ENCODE measurements around the gene AAK1. TPM values are rescaled to one million over a fixed set of nuclear protein-coding genes. Genes with fewer than 3 reads are reported as not detected.

The AAK1 gene
- total and polyA plus RNA-seq, 2 experiments from 2014 or later: 39.0 to 52.4 TPM

- H3K36me3 Mint-ChIP-seq (ENCODE audit: low read depth): no peaks in the 10 kb centered on the region
- no peak for ATAC-seq
- H4K20me1 ChIP-seq (replicated peaks; ENCODE audit: insufficient read depth): no peaks in the 10 kb centered on the region
- no peak overlapping the region for H3K4me2 ChIP-seq
- no peak overlapping the region for H2AFZ ChIP-seq
- no peaks in the 10 kb centered on the region for H3K9me2 ChIP-seq (ENCODE audit: insufficient read depth)
- no peak overlapping the region for H3K4me3 Mint-ChIP-seq
- H3K4me3 ChIP-seq: no peak overlapping the region
- no peaks in the 10 kb centered on the region for H3K4me1 Mint-ChIP-seq
- no peaks in the 10 kb centered on the region for H3F3A ChIP-seq (replicated peaks; ENCODE audit: low read depth)
- no peak for DNase-seq (ENCODE audit: low spot score)
- no peaks in the 10 kb centered on the region for H3K27me3 ChIP-seq (ENCODE audit: insufficient read depth)
- peaks cover 4% of the 10 kb centered on the region; the same call in 1 of the 2 replicates for H3K79me2 ChIP-seq (replicated peaks; ENCODE audit: insufficient read depth)
- no peaks in the 10 kb centered on the region for H3K36me3 ChIP-seq (ENCODE audit: insufficient read depth)
- TF ChIP-seq EZH2phosphoT487 (IDR thresholded peaks at IDR 0.05; ENCODE audit: unreplicated experiment) (no peak), REST (IDR thresholded peaks at IDR 0.05; ENCODE audit: unreplicated experiment) (no peak), POLR2AphosphoS5 (IDR thresholded peaks at IDR 0.05; ENCODE audit: low read depth) (no peak), CTCF (conservative IDR thresholded peaks at IDR 0.05; ENCODE audit: low read depth in 2 of 2) (no peak), ZNF331 (CRISPR knock-in tag; IDR thresholded peaks at IDR 0.05; ENCODE audit: low read depth) (no peak), NANOG (IDR thresholded peaks at IDR 0.05; ENCODE audit: borderline replicate concordance) (no peak)
- H3K4me1 ChIP-seq (ENCODE audit: insufficient read depth): no peaks in the 10 kb centered on the region
- H3K9me3 Mint-ChIP-seq: no peaks in the 10 kb centered on the region
- H3K27ac Mint-ChIP-seq: no peak overlapping the region
- peaks cover 2% of the 10 kb centered on the region for H3K27me3 Mint-ChIP-seq (ENCODE audit: insufficient read depth, low read depth, poor library complexity)
- H3K27ac ChIP-seq (ENCODE audit: low read depth): no peak overlapping the region
Observed at GRCh38 chr2:69597105-69597504, 46.4 kb downstream of the AAK1 start.

- H3K27me3 Mint-ChIP-seq (ENCODE audit: insufficient read depth, low read depth, poor library complexity): peaks cover 2% of the 10 kb centered on the region
- H2AFZ ChIP-seq: no peak overlapping the region
- no peaks in the 10 kb centered on the region for H3K27me3 ChIP-seq (ENCODE audit: insufficient read depth)
- no peak overlapping the region for H3K4me2 ChIP-seq
- H3K27ac ChIP-seq (ENCODE audit: low read depth): no peak overlapping the region
- no peaks in the 10 kb centered on the region for H3F3A ChIP-seq (replicated peaks; ENCODE audit: low read depth)
- H3K36me3 ChIP-seq (ENCODE audit: insufficient read depth): no peaks in the 10 kb centered on the region
- ATAC-seq (no peak), DNase-seq (ENCODE audit: low spot score) (no peak)
- no peaks in the 10 kb centered on the region for H3K36me3 Mint-ChIP-seq (ENCODE audit: low read depth)
- no peaks in the 10 kb centered on the region for H3K4me1 ChIP-seq (ENCODE audit: insufficient read depth)
- no peak overlapping the region for H3K27ac Mint-ChIP-seq
- H3K9me3 Mint-ChIP-seq: no peaks in the 10 kb centered on the region
- H3K79me2 ChIP-seq (replicated peaks; ENCODE audit: insufficient read depth): peaks cover 4% of the 10 kb centered on the region
- H4K20me1 ChIP-seq (replicated peaks; ENCODE audit: insufficient read depth): no peaks in the 10 kb centered on the region
- no peaks in the 10 kb centered on the region for H3K9me2 ChIP-seq (ENCODE audit: insufficient read depth)
- H3K4me3 ChIP-seq: no peak overlapping the region
- no peak overlapping the region for H3K4me3 Mint-ChIP-seq
- H3K4me1 Mint-ChIP-seq: peaks cover 4% of the 10 kb centered on the region; the same call in 2 of the 3 replicates
- no peak for TF ChIP-seq ZNF114 (CRISPR knock-in tag; IDR thresholded peaks at IDR 0.05)
- no peak for TF ChIP-seq CTCF (conservative IDR thresholded peaks at IDR 0.05; ENCODE audit: low read depth in 2 of 2)
- TF ChIP-seq CREB1 (CRISPR knock-in tag; IDR thresholded peaks at IDR 0.05; ENCODE audit: low read depth): no peak
- no peak for TF ChIP-seq REST (IDR thresholded peaks at IDR 0.05; ENCODE audit: unreplicated experiment)
- no peak for TF ChIP-seq NANOG (IDR thresholded peaks at IDR 0.05; ENCODE audit: borderline replicate concordance)
Observed at GRCh38 chr2:69594341-69594740, 49.2 kb downstream of the AAK1 start.

Measured in GM23338 (cell line).